ENCODE measurements around the gene SMC1B.

- no peak for TF ChIP-seq CTCF (IDR thresholded peaks at IDR 0.05 in 8 of 11, conservative IDR thresholded peaks at IDR 0.05 in 3 of 11)
- TF ChIP-seq POLR2AphosphoS5 (IDR thresholded peaks at IDR 0.05) = no peak
These were observed 81.9 kb downstream of the SMC1B start for GRCh38 chr22:45331486-45331885.

Data from spleen (tissue), 7 donors.